K562 (cell line): ENCODE measurements around the gene C1QC. TPM values are rescaled to one million over a fixed set of nuclear protein-coding genes. Genes with fewer than 3 reads are reported as not detected.

ENCODE experiments used
- ATAC-seq: fragments of 200-7000 bp; cut with Tn5 transposase; 3 replicates; pipeline ENCODE4 v1.9.1; 2020; ENCODE audit warnings: moderate library complexity
- BruUV-seq: library from RNA; stranded (reverse); fragments of 400-500 nt; replicated peaks from 2 replicates; lab custom pipeline; 2021; lab: Mats Ljungman, UMichigan
- CTCF ChIA-PET: fragments of 300-600 bp; formaldehyde crosslinking; extraction: SDS; loops from one replicate; lab custom pipeline; 2021; ENCODE audit warnings: low intra/inter-chr PET ratio; lab: Yijun Ruan, JAX
- POLR2A ChIA-PET: fragments of 300-600, 350-650 bp; sonication (Branson Sonifier 250); formaldehyde crosslinking; extraction: SDS; loops from one replicate; lab custom pipeline; 2021; ENCODE audit warnings: antibody characterized with exemption, inconsistent platforms; lab: Yijun Ruan, JAX
- DNase-seq, 4 experiments: peaks; one replicate each; pipeline versions ENCODE4 v3.0.0 to v3.0.0-alpha.2; 2011 to 2018; ENCODE audit warnings: low spot score in 3 of 4, mixed read lengths in 3 of 4; ENCODE audit errors: extremely low read depth in 1 of 4
- FAIRE-seq: peaks from 2 replicates; lab custom pipeline; 2011; peaks lifted over from hg19 to GRCh38; lab: Jason Lieb, UNC
- H2AFZ ChIP-seq: 2 replicates; pipeline ENCODE4 v1.6.0; 2011; ENCODE audit warnings: low read depth, low read length, control low read depth, inconsistent platforms
- H3K27ac ChIP-seq: fragments of 200-600 bp; 3 replicates; pipeline ENCODE4 v1.8.0; 2011; ENCODE audit warnings: low read depth, mild to moderate bottlenecking, control low read depth, inconsistent platforms, low read length, moderate library complexity, mixed read lengths; ENCODE audit errors: extremely low read depth
- H3K27me3 ChIP-seq, 2 experiments: fragments of 300-600 bp in 1 of 2; 2 replicates in 1 of 2; 3 replicates in 1 of 2; pipeline versions ENCODE4 v1.6.0 to v1.8.0; 2011; ENCODE audit warnings: inconsistent platforms in 2 of 2, low read length in 2 of 2, mild to moderate bottlenecking in 1 of 2, mixed read lengths in 1 of 2, moderate library complexity in 1 of 2; ENCODE audit not compliant: control insufficient read depth in 2 of 2, insufficient read depth in 2 of 2
- H3K36me3 ChIP-seq: fragments of 300-600 bp; 3 replicates; pipeline ENCODE4 v1.8.0; 2011; ENCODE audit warnings: mild to moderate bottlenecking, low read length, inconsistent platforms; ENCODE audit not compliant: control insufficient read depth, insufficient read depth
- H3K4me1 ChIP-seq, 2 experiments: fragments of 200-600 bp in 1 of 2; replicated peaks in 1 of 2; 2 replicates in 1 of 2; 3 replicates in 1 of 2; pipeline versions ENCODE4 v1.5.1 to v1.8.0; 2011; ENCODE audit warnings: inconsistent platforms in 2 of 2, low read length in 2 of 2, mild to moderate bottlenecking in 1 of 2, mixed read lengths in 1 of 2, moderate library complexity in 1 of 2; ENCODE audit not compliant: control insufficient read depth in 2 of 2, insufficient read depth in 2 of 2
- H3K4me2 ChIP-seq: 2 replicates; pipeline ENCODE4 v1.6.1; 2011; ENCODE audit warnings: low read length, control low read depth, inconsistent platforms, mixed read lengths; ENCODE audit not compliant: insufficient read depth
- H3K4me3 ChIP-seq: fragments of 200-600 bp; sonication (generic), shearing (Covaris generic); 2 replicates; pipeline ENCODE4 v1.5.1; 2016; ENCODE audit warnings: control low read depth, inconsistent platforms
- H3K79me2 ChIP-seq: fragments of 200-600 bp; 3 replicates; pipeline ENCODE4 v1.8.0; 2011; ENCODE audit warnings: low read length, inconsistent platforms; ENCODE audit not compliant: control insufficient read depth, insufficient read depth
- H3K9ac ChIP-seq, 2 experiments: 2 replicates each; pipeline versions ENCODE4 v1.6.0 to v1.6.1; 2011; ENCODE audit warnings: low read depth in 2 of 2, low read length in 2 of 2, control low read depth in 1 of 2, inconsistent platforms in 1 of 2, mild to moderate bottlenecking in 1 of 2, mixed read lengths in 1 of 2; ENCODE audit not compliant: insufficient read depth in 1 of 2
- H3K9me1 ChIP-seq: one replicate; pipeline ENCODE4 v1.6.0; 2011; ENCODE audit warnings: inconsistent platforms, mild to moderate bottlenecking, low read length, moderate library complexity; ENCODE audit not compliant: control insufficient read depth, insufficient read depth
- H3K9me3 ChIP-seq: replicated peaks from 2 replicates; pipeline ENCODE4 v1.5.1; 2011; ENCODE audit warnings: low read depth, low read length, inconsistent platforms; ENCODE audit not compliant: control insufficient read depth, insufficient read depth
- H4K20me1 ChIP-seq: replicated peaks from 2 replicates; pipeline ENCODE4 v1.6.1; 2011; ENCODE audit warnings: low read length, inconsistent platforms, mixed read lengths; ENCODE audit not compliant: control insufficient read depth, insufficient read depth
- BRCA1 ChIP-seq, 2 experiments: fragments of 450-650 bp in 1 of 2; sonication (generic) in 1 of 2; formaldehyde crosslinking in 1 of 2; IDR thresholded peaks; 2 replicates each; pipeline versions ENCODE4 v1.5.0 to v1.6.1; 2017 to 2020; ENCODE audit warnings: mild to moderate bottlenecking in 1 of 2, missing genetic modification reagents in 1 of 2
- DACH1 ChIP-seq: fragments of 450-650 bp; IDR thresholded peaks from 2 replicates; pipeline ENCODE4 v1.6.1; 2018; ENCODE audit not compliant: partially characterized antibody
- FOXM1 ChIP-seq, 2 experiments: fragments of 450-650 bp in 1 of 2; sonication (generic) in 1 of 2; formaldehyde crosslinking in 1 of 2; IDR thresholded peaks; 2 replicates each; pipeline versions ENCODE4 v1.6.1 to v1.9.0; 2017 to 2022; ENCODE audit warnings: low read depth in 2 of 2, mild to moderate bottlenecking in 2 of 2, missing genetic modification reagents in 1 of 2, moderate library complexity in 1 of 2
- WGBS: fragments of 100-300 bp; shearing (Covaris generic); methylation state at CpG from one replicate; pipeline ENCODE4 v1.1.6; 2016; ENCODE audit warnings: low coverage, mixed read lengths; ENCODE audit not compliant: insufficient coverage; ENCODE audit errors: missing lambda C conversion rate; 5-methylcytosine and 5-hydroxymethylcytosine counted together
- in situ Hi-C: fragments of 300-500 bp; cut with MboI; formaldehyde crosslinking; loops from 4 replicates; pipeline ENCODE4 v1.15.0; 2018; ENCODE audit warnings: inconsistent platforms, mixed read lengths
- intact Hi-C: fragments of 100-400 bp; cut with micrococcal nuclease; formaldehyde crosslinking; loops from 2 replicates; pipeline ENCODE4 v1.14.2; 2022
- polyA plus RNA-seq, 8 experiments: library from polyadenylated mRNA; depleted of rRNA in 4 of 8; stranded (reverse) in 5 of 8; unstranded in 3 of 8; fragments of >200 nt; fragmentation: Nextera tagmentation in 2 of 8; fragmentation: Illumina TruSeq in 1 of 8; extraction: Ambion mirVana in 2 of 8; extraction: Trizol in 1 of 8; gene quantifications; 2 replicates each; pipeline versions ENCODE4 v1.2.1 to v1.2.3, GENCODE V29; 2011 to 2014; ENCODE audit warnings: inconsistent platforms in 1 of 8, missing spikeins in 1 of 8
- total RNA-seq, 7 experiments: library from RNA; depleted of rRNA in 6 of 7; stranded (reverse); fragments of >200 nt in 6 of 7; fragmentation: Illumina TruSeq in 2 of 7; extraction: Trizol in 2 of 7; gene quantifications; 2 replicates each; pipeline versions ENCODE4 v1.2.1 to v1.2.3, GENCODE V29; 2011 to 2021; ENCODE audit warnings: low replicate concordance in 1 of 7
- TF ChIP-seq, protein P1 (sequence below): fragments of 450-650 bp; formaldehyde crosslinking; IDR thresholded peaks from 2 replicates; pipeline ENCODE4 v1.4.0; 2020; ENCODE audit warnings: mild to moderate bottlenecking, moderate library complexity
- TF ChIP-seq, protein P2 (sequence below): sonication (generic); IDR thresholded peaks from 2 replicates; pipeline ENCODE4 v1.6.1; 2016

C1QC gene
- total and polyA plus RNA-seq, 9 of the 15 experiments (the other 6 are each of a cell fraction or from before 2014, with no cell fraction given) = 0.69 TPM; not detected in 8

DNA sequence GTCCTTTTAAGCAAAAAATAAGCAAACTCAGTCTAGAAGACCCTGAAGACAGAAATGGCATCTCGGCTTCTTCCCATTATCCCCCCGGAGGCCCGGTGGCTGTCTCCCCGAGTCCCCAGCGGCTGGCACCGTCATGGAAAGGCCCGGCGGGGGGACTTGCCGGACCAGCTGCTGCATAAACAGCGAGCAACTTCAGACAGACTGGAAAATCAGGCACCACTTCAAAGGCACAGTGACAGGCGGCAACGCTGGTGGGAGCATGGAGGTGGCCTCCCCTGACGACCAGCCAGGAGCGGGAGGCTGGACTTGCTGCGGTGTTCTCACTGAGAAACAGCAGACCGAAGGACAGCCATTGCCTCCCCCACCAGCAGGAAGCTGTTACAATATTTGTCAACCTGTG lies 25.4 kb upstream of the C1QC start:
- 1% methylated on average over 16 of the region's 16 CpGs for WGBS
- DNase-seq = no peak
- ATAC-seq = no peak
- Histone ChIP-seq H3K27ac (no peak overlapping the region), H4K20me1 (peaks cover 13% of the 10 kb centered on the region; the same call in 1 of the 2 replicates), H2AFZ (no peak overlapping the region), H3K27me3 (peaks cover 27 to 74% of the 10 kb centered on the region in 2 experiments; a peak in 4 of 5 replicates), H3K4me3 (no peak overlapping the region), H3K9ac (no peak overlapping the region; a peak in 1 of 4 replicates), H3K4me2 (no peak overlapping the region), H3K36me3 (no peaks in the 10 kb centered on the region), H3K4me1 (peaks cover 0 to 7% of the 10 kb centered on the region in 2 experiments; a peak in 1 of 5 replicates), H3K79me2 (no peaks in the 10 kb centered on the region), H3K9me3 (no peaks in the 10 kb centered on the region), H3K9me1 (no peaks in the 10 kb centered on the region)
- in situ Hi-C loops = no loop called here
- intact Hi-C loops = no loop called here
- ChIA-PET POLR2A (no interaction called here), CTCF (interaction anchor here (0.6 kb wide), 1 partner anchor 467 kb away, joined by 3 read pairs; no protein-coding TSS in a partner anchor)
- no peak for TF ChIP-seq BRCA1 (IDR thresholded peaks at IDR 0.05)
- TF ChIP-seq BRCA1 (CRISPR knock-in tag; IDR thresholded peaks at IDR 0.05) = no peak
- TF ChIP-seq, protein P1, sequence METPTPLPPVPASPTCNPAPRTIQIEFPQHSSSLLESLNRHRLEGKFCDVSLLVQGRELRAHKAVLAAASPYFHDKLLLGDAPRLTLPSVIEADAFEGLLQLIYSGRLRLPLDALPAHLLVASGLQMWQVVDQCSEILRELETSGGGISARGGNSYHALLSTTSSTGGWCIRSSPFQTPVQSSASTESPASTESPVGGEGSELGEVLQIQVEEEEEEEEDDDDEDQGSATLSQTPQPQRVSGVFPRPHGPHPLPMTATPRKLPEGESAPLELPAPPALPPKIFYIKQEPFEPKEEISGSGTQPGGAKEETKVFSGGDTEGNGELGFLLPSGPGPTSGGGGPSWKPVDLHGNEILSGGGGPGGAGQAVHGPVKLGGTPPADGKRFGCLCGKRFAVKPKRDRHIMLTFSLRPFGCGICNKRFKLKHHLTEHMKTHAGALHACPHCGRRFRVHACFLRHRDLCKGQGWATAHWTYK = no peak
- TF ChIP-seq DACH1 = no peak
- TF ChIP-seq, protein P2, sequence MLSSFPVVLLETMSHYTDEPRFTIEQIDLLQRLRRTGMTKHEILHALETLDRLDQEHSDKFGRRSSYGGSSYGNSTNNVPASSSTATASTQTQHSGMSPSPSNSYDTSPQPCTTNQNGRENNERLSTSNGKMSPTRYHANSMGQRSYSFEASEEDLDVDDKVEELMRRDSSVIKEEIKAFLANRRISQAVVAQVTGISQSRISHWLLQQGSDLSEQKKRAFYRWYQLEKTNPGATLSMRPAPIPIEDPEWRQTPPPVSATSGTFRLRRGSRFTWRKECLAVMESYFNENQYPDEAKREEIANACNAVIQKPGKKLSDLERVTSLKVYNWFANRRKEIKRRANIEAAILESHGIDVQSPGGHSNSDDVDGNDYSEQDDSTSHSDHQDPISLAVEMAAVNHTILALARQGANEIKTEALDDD = no peak
- TF ChIP-seq FOXM1 (IDR thresholded peaks at IDR 0.05; ENCODE audit: low read depth) = no peak
- TF ChIP-seq FOXM1 (CRISPR knock-in tag; IDR thresholded peaks at IDR 0.05; ENCODE audit: low read depth) = no peak
- no TSS peak for BruUV-seq
- FAIRE-seq = no peak
